NCI-H2227 treated with DMSO at 0.1 percent for 48 hours (cell line): Measurements from ENCODE around the gene ZFR2.

Source experiments
- DNase-seq: peaks from one replicate; lab custom pipeline; 2025; lab: John Stamatoyannopoulos, UW

Gene ZFR2

DNA sequence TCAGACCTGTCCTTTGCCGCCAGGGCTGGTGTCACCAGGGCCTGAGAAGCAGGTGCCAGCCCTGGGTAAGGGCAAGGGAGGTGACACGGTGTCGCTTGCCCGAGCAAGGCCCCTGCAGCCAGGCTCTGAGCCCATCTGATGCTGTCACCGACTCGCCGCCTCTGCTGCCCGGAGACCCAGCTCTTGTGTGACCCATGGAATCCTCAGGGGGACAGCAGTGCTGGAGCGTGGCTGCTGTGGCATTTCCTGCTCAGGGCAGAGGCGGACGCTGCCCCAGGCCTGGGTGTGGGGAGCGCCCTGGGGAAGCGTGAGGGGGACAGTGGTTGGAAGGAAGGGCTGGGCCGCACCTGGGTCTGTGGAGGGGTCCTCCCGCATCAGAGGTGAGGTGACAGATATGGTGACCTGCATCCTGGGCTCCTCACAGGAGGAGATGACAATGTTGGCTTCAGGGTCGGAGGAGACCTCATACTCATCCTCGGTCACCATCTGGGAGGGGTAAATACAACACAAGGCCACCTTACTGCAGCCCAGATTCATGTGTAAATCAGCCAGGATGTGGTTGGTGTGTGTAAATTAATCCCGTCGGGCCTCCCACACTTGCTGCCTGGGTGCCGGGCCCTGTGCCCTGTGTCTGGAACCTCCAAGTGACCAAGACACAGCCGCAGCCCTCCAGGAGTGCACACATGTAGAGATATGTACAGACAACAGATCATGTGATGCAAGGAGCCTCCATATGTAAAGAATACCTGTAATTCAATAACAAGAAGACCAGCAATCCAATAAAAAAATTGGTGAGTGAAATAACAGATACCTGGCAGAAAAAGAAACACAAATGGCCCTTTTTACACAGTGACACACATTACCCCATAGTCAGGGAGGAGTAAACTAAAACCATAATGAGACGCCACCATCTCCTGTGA lies 55.1 kb downstream of the ZFR2 start:
- DNase-seq = no peak

DNA sequence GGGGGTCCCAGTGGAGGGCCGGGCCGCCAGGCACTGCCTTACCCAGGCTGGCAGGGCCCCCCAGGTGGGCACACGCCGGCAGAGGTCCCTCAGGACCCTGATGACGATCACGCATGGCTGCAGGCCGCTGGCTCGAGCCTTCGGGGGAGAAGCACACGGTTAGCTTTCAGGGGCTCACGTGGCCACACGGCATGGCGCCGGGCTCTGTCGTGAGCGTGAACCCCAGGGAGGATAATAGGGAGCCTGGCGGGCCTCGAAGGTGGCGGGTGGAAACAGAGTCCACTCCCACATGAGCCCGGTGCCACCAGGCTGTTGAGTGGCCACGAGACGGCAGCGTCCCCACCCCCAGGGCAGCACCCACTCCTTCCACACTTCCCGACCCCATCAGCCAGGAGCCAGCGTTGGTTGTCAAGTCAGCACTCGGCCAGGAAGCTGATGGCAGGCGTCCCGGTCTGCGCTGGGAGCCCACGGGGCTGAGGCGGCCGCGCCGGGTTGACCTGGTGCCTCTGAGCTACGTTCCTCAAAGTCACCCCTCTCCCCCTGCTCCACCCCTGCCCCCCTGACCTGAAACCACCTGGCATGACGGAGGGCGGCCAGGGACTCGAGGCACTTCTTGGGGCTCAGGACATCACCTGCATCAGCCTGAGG lies 58.0 kb downstream of the ZFR2 start:
- DNase-seq = no peak

DNA sequence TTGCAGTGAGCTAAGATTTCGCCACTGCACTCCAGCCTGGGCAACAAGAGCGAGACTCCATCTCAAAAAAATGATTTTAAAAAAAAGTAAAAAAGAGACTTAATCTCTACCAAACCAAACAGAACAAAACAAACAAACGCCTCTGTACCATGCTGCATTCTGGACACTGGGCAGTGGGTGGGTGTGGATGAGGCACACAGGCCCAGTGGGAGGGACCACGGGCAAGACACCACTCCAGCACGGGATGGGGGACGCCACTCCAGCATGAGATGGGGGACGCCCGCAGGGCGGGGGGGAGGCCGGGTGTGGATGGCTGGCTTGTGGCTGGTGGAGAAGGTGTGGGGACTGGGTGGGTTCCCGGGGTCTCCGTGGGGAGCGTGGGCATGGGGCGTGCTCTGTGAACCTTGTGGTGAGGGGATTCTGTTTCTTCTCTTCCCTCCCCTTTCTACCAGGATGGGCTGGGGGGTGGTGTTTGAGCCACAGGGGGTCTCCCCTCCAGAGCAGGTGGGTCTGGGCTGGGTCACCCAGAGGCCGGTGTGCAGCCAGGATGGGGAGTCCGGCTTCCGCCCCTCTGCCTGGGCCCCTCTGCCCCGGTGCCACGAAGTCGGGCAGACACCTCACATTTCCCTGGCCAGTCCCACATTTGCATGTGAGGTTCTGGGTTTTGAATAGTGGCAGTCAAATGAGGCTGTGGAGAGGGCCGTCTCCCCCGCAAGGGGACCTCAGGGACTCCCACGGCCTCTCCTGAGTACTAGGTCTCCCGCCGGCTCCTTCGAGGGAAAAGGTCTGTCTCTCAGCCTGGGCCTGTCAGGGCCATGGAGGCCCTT lies 58.7 kb downstream of the ZFR2 start:
- no peak for DNase-seq

DNA sequence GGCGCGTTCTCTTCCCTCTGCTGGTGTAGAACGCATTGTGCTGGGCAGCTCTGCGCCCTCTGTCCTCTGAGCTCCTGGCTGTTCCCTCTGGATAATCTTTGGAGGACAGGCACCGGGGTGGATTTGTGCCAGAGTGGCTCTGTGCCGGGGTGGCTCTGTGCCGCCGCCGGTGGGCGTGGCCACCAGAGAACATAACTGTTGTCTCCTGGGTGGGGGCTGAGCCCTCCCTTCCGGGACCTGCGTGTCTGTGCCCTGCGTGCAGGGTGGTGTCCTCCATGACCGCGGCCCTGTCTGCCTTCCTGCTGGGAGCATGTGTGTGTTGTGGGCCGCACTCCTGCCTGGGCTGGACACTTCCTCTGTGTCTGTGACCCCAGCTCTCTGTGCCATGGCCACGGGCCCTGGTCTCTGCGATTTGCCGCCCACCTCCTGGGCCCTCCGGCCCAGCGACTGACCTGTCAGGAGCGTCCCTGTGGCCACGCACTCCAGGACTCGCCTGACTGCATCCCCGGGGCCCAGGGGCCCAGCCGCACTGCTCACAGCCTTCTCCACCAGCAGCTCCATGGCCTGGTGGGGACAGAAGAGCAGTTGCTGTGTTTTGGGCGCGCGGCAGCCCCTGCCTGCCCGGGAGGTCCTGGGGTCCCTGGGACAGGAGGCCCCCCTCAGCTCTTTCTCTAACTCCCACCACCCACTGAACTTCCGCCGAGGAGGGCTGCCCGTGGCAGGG lies 60.3 kb downstream of the ZFR2 start:
- DNase-seq = no peak

DNA sequence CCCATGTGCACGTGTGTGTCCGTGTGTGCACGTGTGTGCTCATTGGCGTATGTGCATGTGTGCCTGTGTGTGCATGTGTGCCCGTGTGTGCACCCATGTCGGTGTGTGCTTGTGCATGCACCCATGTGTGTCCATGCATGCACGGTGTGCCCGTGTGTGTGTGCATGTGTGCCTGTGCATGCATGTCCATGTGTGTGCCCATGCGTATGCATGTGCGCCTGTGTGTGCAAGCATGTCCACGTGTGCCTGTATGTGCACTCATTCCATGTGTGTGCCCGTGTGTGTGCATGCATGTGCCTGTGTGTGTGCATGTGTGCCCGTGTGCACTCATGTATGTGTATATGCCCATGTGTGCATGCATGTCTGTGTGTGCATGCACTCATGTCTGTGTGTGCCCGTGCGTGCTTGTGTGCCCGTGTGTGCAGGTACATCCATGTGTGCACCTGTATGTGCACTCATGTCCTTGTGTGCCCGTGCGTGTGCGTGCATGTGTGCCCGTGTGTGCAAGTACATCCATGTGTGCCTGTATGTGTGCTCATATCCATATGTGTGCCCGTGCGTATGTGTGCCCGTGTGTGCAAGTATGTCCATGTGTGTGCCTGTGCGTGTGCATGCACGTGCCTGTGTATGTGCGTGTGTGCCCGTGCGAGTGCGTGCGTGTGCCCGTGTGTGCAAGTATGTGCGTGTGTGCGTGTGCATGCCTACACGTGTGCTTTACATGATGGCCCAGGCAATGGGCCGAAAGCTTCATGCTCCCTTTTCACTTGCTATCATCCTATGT lies 61.1 kb downstream of the ZFR2 start:
- no peak for DNase-seq

DNA sequence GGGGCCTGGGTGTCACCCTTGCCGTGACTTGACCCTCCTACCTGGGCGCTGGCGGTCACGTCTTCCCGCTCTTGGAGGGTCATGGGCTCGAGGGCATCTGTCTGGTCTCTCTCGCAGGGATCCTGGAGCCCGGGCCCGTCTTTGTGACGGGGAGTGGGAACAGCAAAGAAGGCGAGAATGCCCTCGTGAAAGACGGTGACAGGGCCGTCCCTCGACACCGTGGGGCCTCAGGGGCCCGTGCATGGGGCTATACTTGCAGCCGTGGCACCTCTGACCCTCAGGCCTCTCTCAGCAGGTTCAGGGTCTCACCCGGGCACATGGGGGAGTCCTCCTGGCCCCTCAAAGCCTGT lies 61.7 kb downstream of the ZFR2 start:
- no peak for DNase-seq

DNA sequence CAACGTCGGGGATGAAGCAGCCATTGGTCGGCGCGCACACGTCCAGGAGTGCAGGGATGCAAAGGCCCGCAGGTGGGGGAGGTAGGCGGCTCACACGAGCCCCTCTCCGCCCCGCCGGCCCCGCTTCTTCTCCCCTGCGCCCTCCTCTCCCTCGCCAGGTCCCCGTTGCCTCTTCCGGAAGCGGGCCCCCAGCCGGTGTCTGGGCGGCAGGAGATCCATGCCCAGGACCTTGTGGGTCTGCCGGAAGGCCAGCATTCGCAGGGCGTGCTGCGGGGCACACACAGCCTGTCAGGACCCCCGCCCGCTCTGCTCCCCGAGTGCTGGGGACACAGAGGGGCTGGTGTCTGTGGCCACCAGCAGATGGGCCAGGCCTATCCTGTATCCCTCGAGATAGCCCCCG lies 63.0 kb downstream of the ZFR2 start:
- no peak for DNase-seq

DNA sequence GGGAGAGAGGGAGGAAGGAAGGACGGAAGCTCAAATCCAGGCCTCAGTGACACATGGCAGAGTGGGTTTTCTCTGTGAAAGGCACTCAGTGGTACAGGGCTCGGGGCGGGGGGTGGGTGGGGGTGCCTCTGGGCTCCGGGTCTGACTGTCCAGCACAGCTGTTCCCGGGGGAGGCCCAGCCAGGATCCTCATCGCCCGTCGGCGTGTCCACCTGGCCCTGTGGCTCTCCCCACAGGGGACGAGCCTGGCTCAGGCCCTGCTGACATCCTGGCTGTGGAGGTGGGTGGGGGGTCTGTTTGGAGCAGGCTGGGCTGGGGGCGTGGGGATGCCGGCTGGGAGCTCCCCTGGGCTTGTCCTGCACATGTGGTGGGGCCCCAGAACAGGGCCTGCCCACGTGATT lies 64.4 kb downstream of the ZFR2 start:
- DNase-seq = no peak

DNA sequence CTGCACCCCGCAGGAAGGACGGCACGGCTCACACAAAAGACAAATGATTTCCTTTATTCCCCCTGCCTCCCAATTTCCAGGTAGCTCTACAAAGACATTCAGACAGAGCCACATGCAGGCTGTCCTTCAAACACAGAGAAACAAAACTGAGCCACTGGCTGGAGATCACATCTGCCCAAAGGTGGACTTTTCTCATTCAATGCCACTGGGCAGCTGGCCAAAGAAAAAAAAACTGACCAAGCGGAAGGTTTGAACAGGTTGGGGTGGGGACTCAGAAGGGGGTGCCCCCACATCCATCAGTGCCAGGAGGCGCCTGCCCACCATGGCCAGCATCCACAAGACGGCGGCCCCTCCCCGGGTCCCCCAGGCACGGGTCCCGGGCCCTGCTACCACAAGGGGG lies 64.9 kb downstream of the ZFR2 start:
- DNase-seq = no peak

DNA sequence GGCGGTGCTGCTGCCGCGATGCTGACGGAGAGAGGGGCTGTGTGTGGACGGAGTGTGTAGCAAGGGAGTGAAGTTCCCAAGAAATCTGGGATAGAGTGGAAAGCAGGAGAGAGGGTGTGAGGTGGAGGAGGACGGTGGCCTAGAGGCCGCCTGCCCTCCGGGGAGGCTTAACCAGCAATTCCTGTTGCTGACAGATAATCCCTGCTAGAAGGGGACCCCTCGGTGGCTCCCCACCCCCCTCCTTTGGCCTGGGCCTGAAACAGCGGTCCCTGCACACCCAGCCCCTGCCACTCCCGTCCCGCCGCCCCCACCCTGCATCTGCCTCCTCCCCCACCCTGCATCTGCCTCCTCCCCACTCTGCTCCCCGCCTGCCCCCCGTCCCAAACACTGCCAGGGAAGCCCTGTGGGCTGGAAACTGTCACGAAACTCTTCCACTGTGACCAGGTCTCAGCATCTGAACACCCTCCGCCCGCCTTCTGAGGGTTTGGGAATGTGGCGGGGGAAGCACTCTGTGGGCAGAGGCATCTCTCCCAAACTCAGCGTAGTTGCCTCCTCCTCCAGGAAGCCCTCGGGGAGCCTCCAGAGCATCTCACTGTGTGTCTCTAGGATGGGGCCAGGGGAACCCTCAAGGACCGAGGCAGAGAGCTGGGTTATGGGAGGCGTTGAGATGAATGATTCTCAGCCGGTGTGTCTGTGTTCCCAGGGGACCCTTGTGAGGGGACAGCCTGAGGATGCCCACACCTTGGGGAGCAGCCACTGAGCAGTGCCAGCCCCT lies 65.5 kb downstream of the ZFR2 start:
- no peak for DNase-seq

DNA sequence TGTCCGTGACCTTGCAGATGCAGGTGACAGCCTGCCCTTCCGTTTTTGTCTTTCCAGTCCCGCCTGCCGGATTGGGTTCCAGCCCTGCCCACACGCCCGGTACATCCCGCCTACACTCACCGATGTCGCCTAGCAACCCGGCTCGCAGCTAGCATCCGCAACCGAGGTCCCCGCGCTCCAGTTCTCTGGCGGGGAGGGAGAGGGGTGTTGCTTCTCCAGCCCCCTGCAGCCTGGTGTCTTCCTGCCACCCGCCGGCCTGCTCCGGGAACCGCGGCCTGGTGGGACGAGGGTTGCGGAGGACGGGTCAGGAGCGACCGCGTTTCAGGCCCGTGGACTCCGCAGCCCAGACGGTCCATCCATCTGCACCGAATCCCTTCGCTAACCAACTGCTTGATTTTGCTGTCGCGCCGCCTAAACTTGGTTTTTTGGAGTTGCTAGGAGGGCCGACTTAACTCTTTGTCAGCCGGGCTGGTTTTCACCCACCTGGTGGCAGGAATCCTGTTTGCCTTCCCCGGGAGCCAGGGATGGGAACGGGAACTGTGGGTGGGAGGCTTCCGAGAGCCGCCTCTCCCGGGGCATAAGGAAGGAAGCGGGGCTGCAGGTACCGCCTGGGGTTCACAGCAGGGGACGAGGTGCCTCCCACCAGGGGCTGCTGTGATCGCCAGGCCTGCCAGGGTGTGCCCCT lies 67.3 kb downstream of the ZFR2 start:
- DNase-seq = peak; percentile 41

DNA sequence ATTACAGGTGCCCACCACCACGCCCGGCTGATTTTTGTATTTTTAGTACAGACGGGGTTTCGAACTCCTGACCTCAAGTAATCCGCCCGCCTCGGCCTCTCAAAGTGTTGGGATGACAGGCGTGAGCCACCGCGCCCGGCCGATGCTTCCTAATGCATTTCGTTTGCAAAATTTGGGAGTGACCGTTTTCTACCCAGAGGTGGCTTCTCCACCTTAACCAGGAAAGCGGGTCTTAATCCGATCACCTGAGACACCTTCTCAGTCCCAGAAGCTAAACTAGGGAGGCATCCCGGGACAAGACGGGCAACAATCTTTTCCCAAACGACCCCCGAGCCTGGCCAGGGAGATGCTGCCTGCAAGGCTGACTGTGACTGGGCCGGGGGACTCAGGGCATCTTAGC lies 67.8 kb downstream of the ZFR2 start:
- no peak for DNase-seq

DNA sequence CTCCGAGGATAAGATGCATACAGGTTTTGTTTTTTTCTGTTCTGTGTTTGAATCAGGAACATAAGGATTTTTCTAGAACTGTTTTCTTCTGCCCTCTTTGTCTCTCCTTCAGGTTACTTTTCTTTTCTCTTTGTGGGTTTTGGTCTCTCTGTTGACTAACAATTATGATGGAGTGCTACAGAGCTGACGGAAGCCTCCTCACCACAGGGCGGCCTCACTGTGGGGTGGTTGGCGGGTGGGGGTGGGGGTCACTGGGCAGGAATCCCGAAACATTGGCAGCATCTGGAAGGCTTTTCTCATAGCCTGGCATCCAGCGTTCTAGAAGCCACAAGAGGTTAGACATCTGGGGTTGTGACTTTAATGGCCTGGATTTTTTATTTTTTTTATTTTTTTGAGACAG lies 70.7 kb downstream of the ZFR2 start:
- no peak for DNase-seq

DNA sequence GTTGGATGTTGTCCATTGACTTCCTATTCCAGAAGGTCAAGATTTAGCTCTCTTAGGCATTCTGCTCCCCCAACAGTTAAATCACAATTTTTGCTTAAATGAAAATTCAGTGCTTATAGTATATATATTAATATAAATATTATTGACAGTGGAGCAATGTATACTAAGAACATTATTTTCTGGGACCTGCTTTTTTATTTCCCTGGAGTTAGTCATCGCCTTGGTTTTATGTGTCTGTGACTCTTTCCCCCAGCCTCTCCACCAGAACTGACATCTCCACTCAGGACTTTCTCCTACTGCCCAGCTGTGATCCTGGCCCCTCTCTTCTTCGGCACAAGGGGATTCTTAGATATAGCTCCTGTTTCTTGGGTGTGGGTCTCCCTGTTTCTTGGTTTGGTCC lies 72.5 kb downstream of the ZFR2 start:
- no peak for DNase-seq

DNA sequence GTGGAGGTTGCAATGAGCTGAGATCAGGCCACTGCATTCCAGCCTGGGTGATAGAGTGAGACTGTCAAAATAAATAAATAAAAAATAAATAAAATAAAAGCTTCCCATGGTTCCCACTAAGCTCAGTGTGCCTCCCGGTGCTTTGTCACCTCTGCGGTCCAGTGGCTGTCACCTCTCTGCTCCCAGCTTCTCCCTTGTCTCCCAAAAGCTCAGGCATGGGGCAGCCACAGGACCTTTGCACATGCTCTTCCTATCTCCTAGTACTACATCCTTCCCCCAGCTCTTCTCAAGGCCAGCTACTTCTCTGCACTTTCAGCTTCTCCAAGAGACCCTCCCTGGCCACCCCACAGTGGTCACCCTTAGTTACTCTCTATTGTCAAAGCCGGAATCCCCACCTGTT lies 75.0 kb downstream of the ZFR2 start:
- no peak for DNase-seq

DNA sequence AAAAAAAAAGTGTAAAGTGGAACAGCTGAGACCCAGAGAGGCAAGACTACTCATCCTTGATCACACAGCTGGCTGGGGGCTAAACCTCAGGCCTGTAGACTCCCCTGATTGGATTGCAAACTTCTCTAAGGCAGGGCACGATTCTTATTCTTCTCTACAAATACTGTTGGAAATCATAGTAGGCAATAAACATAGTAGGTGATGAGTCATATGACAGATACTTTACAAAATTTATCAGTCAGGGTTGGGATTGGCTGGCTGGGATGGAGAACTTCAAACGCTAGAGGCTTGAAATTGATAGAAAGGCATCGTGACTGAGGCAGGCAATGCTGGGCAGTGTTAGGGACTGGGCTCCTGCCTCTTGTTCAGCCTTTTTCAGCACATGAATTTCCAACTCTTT lies 76.7 kb downstream of the ZFR2 start:
- DNase-seq = no peak

DNA sequence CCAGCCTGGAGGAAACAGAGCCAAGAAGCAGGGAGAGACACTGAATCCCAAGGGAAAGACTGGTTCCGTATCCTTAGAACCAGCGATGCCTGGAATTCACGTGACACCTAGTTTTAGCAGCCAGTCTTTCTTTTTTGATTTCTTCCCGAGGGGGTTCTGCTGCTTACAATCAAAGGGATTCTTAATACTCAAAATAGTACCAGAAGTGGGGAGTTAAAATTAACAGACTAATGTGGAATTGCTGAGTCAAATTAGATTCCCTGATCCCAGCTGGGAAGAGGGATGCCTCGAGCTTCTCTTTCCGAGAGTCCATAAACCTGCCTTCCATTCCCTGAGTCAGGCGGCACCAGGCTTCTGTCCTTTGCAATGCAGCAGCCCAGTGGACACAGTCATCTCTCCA lies 77.9 kb downstream of the ZFR2 start:
- DNase-seq = no peak

DNA sequence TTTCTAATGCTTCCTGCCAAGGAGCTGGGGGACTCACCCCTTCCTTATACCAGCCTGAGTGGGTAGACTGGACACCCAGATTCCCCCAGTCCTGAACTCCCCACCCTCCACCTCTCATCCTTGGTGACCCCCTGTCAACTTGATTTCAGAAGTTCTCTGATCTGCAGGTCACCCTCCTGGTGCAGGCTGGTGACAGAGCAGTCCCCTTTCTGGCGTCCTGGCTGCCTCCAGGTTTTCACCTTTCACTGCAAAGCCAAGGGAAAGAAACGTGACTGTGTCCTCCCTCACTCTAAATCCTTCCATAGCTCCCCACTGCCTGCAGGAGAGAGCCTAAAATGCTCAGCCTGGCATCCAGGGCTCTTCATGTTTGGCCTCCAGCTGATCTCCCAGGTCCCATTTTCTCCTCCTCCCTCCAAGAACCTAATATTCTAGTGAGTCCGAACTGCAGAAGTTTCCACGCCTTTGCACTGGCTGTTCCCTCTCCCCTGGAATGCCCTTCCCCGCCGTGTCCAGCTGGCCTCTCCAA lies 78.6 kb downstream of the ZFR2 start:
- no peak for DNase-seq

DNA sequence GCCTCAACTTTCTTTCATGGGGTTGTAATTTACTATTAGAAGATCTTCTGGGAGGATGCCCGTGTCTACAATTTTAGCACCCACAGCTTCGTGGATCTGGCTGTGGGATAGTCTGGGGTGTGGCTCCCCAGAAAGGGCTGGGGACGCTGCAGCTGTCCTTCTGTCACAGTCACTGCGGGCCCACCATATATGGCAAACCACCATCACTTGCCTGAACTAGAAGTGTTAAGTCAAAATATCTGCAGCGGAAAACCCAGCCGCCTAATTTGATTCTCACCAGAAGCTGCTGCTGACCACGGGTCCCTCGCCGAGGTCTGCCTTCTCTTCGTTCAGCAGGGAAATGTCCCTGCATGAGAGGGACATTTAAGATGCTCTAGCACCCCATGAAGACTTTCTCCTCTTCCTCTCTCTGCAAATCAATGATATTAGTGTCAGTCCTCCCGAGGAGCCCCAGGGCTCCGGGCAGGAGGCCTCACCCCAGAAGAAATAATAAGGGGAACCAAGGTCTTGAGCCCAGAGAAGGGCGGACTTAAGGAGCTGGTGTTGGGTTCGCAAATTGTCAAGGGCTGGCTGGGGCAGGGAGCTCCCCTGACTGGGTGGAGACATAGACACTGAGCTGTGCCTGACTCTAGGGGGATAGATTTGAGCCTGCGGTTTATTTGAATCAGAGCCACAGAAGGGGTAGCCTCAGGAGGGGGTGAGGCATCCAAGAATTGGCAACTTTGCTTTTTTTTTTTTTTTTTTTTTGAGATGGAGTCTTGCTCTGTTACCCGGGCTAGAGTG lies 79.7 kb downstream of the ZFR2 start:
- DNase-seq = no peak
